GM23338 (cell line): Measurements from ENCODE around the gene RASGRP3.

ENCODE experiments used
- CTCF ChIP-seq, 2 experiments: fragments of 200-600 bp in 1 of 2; sonication (generic) in 1 of 2; conservative IDR thresholded peaks; 2 replicates each; pipeline versions ENCODE4 v1.5.1 to v1.6.1; 2016 to 2017; ENCODE audit warnings: antibody characterized with exemption in 2 of 2, low read depth in 2 of 2, mild to moderate bottlenecking in 2 of 2, moderate library complexity in 1 of 2
- EZH2 ChIP-seq: fragments of 200-600 bp; sonication (generic); IDR thresholded peaks from one replicate; pipeline ENCODE4 v1.8.0; 2017; ENCODE audit warnings: antibody characterized with exemption, mild to moderate bottlenecking, low read depth; ENCODE audit not compliant: unreplicated experiment

- TF ChIP-seq CTCF (conservative IDR thresholded peaks at IDR 0.05; ENCODE audit: low read depth in 2 of 2) (no peak), EZH2 (no peak)
Observed at GRCh38 chr2:33588232-33588631, 111.8 kb downstream of the RASGRP3 start.
